Osteocyte (in vitro differentiated cells): ENCODE data around the gene DMRTA2. TPM values are rescaled to one million over a fixed set of nuclear protein-coding genes. Genes with fewer than 3 reads are reported as not detected.

Experiments
- DNase-seq: peaks from one replicate; pipeline ENCODE4 v3.0.0; 2021; ENCODE audit warnings: mixed read lengths; ENCODE audit not compliant: unreplicated experiment; ENCODE audit errors: extremely low spot score
- H3K27ac Mint-ChIP-seq: one replicate; pipeline ENCODE4 v1.8.0; 2021; ENCODE audit warnings: mild to moderate bottlenecking, mixed read lengths; ENCODE audit not compliant: unreplicated experiment
- H3K27me3 Mint-ChIP-seq: one replicate; pipeline ENCODE4 v1.8.0; 2021; ENCODE audit warnings: mixed read lengths; ENCODE audit not compliant: unreplicated experiment
- H3K36me3 Mint-ChIP-seq: one replicate; pipeline ENCODE4 v1.8.0; 2021; ENCODE audit warnings: mixed read lengths; ENCODE audit not compliant: unreplicated experiment
- H3K4me1 Mint-ChIP-seq: one replicate; pipeline ENCODE4 v1.8.0; 2021; ENCODE audit warnings: mixed read lengths; ENCODE audit not compliant: unreplicated experiment
- H3K4me3 Mint-ChIP-seq: one replicate; pipeline ENCODE4 v1.8.0; 2021; ENCODE audit warnings: mild to moderate bottlenecking, moderate library complexity, mixed read lengths; ENCODE audit not compliant: unreplicated experiment
- H3K9me3 Mint-ChIP-seq: one replicate; pipeline ENCODE4 v1.8.0; 2021; ENCODE audit warnings: mixed read lengths; ENCODE audit not compliant: unreplicated experiment
- total RNA-seq: library from RNA; stranded (reverse); gene quantifications from 2 replicates; pipeline ENCODE4 v1.2.1, GENCODE V29; 2021
- TF ChIP-seq, protein P1 (sequence below): fragments of 200-600 bp; sonication (generic); IDR thresholded peaks from 2 replicates; pipeline ENCODE4 v1.5.0; 2021; ENCODE audit warnings: antibody characterized with exemption, mild to moderate bottlenecking, moderate library complexity

Gene DMRTA2
- total RNA-seq, 1 donor from 2014 or later, result 0.19 TPM

DNA sequence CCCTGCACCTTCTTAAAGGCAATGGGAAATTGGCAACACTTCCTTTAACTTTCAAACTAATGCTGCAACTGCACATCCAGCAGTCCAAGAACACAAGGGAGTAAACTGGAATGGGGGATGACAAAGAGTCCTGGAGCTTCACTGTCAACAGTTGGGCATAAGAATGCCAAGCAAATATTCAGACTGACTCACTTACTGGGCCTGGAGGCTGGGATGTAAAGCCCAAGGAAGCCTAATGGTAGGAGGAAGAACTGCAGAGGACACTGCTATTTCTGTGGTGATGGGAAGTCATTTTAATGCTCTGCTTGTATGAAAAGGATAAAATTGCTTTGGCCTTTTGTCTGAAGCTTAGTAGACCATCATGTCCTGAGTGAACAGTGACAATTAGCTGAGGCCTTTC, 15.7 kb upstream of the DMRTA2 start:
- TF ChIP-seq, protein P1, sequence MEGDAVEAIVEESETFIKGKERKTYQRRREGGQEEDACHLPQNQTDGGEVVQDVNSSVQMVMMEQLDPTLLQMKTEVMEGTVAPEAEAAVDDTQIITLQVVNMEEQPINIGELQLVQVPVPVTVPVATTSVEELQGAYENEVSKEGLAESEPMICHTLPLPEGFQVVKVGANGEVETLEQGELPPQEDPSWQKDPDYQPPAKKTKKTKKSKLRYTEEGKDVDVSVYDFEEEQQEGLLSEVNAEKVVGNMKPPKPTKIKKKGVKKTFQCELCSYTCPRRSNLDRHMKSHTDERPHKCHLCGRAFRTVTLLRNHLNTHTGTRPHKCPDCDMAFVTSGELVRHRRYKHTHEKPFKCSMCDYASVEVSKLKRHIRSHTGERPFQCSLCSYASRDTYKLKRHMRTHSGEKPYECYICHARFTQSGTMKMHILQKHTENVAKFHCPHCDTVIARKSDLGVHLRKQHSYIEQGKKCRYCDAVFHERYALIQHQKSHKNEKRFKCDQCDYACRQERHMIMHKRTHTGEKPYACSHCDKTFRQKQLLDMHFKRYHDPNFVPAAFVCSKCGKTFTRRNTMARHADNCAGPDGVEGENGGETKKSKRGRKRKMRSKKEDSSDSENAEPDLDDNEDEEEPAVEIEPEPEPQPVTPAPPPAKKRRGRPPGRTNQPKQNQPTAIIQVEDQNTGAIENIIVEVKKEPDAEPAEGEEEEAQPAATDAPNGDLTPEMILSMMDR, result no peak
- DNase-seq, result no peak
- H3K4me3 Mint-ChIP-seq, result no peak overlapping the region
- H3K36me3 Mint-ChIP-seq, result peaks cover 33% of the 10 kb centered on the region
- H3K4me1 Mint-ChIP-seq, result no peaks in the 10 kb centered on the region
- H3K9me3 Mint-ChIP-seq, result no peaks in the 10 kb centered on the region
- H3K27ac Mint-ChIP-seq, result no peak overlapping the region
- H3K27me3 Mint-ChIP-seq, result no peaks in the 10 kb centered on the region

DNA sequence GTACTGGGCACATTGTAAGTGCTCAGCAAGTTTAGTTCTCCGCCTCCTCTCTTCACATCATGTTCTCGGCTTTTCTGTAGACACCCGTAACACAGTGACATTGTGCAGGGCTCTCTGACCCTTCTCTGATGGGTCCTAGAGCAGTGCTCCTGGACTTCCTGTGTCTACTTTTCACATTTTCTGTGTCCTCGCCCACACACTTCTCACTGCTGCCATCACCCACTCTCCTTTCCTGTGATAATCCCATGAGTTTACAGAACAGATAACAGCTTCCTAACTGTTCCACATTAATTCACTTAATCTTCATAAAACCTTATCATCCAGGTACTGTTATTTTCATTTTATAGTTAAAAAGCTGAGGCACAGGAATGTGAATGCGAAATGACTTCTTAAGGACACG, 13.2 kb upstream of the DMRTA2 start:
- Mint-ChIP-seq H3K4me1 (no peaks in the 10 kb centered on the region), H3K9me3 (no peaks in the 10 kb centered on the region), H3K27ac (no peak overlapping the region), H3K4me3 (no peak overlapping the region), H3K36me3 (peaks cover 32% of the 10 kb centered on the region), H3K27me3 (peaks cover 22% of the 10 kb centered on the region)
- DNase-seq, result no peak
- TF ChIP-seq, protein P1, result no peak

DNA sequence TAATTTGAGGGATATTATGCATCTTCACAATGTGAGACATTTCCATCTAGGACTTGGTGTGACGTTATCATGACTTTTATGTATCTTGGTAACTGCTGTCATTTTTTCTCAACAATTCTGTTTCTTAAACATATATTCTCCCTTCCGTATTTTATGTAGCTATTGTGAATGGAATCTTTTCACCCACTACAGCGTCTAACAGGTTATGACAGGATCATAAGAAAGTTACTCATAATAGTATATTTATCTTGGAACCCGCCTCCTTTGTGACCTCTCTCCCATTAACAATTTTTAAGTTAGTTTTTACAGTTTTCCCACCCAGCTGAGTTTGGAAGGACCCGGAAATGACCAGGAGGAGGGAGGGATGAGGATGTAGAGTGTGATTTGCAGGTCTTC, 6.8 kb upstream of the DMRTA2 start:
- H3K27ac Mint-ChIP-seq, result no peak overlapping the region
- H3K27me3 Mint-ChIP-seq, result peaks cover 80% of the 10 kb centered on the region
- H3K4me3 Mint-ChIP-seq, result no peak overlapping the region
- H3K4me1 Mint-ChIP-seq, result peaks cover 28% of the 10 kb centered on the region
- DNase-seq, result no peak
- H3K9me3 Mint-ChIP-seq, result no peaks in the 10 kb centered on the region
- TF ChIP-seq, protein P1, result no peak
- peaks cover 2% of the 10 kb centered on the region for H3K36me3 Mint-ChIP-seq

DNA sequence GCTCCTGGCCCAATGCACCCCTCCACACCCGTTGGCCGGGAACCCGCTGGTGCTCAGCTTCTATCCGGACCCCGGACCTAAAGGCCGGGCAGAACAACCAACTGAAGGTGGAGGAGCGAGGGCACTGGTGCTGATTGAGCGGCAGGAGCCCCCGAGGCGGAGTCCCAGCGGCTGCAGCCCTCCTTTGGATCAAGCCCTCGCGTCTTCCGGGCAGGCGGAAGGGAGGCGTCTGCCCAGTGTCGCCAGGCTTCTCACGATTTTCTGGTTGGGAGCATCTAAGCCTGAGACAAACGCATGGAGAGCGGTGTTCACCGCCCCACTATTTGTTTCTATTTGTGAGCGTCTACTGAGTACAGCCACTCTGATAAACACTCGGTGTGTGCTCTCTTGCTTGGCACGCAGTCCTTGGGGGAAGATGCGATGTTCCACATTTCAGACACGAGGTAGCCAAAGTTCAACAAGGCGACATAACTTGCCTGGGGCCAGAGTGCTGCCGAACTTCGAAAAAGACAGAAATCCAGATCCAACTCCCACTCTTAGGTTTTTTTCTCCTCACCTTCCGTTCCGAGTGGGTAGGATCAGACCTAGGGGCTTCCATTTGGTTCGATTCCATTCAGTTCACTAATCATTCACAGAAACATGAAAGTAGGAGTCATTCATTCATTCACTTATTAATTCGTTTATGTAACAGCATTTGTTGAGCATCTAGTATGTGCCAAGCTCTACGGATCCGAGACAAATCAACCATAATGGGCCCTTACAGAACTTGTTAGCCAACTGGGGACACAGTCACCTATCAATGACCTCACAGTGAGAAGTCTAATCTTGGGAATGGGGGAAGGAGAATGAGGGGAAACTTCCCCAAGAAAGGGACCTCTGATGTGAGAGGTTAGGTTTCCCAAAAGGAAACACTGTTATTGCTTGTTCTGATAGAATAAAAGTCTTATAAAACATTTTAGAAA, 4.9 kb upstream of the DMRTA2 start:
- DNase-seq, result no peak
- TF ChIP-seq, protein P1, result no peak
- Mint-ChIP-seq H3K36me3 (no peaks in the 10 kb centered on the region), H3K4me3 (no peak overlapping the region), H3K27me3 (peaks cover 93% of the 10 kb centered on the region), H3K9me3 (no peaks in the 10 kb centered on the region), H3K27ac (no peak overlapping the region), H3K4me1 (peaks cover 45% of the 10 kb centered on the region)

DNA sequence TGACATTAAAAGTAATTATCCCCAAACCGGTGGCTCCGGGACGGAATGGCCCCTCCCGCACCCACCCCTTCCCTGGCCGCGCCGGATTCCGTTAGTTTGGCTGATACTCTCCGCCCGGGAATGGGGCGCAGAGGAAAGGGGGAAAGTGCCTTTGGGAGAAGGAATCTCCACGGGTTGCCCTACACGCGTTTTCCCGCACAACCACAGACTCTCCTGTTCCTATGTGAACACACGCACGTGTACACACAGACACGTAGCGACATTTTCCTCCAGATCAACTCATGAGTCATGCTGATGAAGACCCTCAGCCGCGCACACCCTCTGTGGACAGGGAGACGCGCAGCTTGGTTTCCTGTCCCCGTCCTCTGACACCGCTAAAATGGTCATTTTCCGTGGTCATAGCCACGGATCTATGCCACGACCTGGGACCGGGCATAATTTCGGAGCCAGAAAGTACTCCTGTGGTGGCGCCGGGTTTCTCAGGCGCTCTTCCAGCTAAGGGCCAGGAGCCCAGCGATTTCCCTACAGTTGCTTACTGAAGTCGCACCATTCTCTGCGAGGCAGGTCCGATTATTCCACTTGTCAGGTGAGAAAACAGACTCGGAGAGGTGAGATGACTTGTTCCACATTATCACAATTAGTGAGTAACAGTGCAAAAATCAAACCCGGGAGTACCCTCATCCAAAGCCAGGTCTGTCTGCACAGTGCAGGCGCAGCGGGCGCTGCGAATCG, 4.0 kb upstream of the DMRTA2 start:
- peak overlapping the region; percentile 30 for H3K4me3 Mint-ChIP-seq
- no peak overlapping the region for H3K27ac Mint-ChIP-seq
- H3K9me3 Mint-ChIP-seq, result no peaks in the 10 kb centered on the region
- peaks cover 50% of the 10 kb centered on the region for H3K4me1 Mint-ChIP-seq
- H3K27me3 Mint-ChIP-seq, result peaks cover 93% of the 10 kb centered on the region
- no peak for DNase-seq
- TF ChIP-seq, protein P1, result no peak
- no peaks in the 10 kb centered on the region for H3K36me3 Mint-ChIP-seq
